ENCODE measurements around the gene RNU6-1. TPM values are rescaled to one million over a fixed set of nuclear protein-coding genes. Genes with fewer than 3 reads are reported as not detected.

RNU6-1 gene
- total and polyA plus RNA-seq, 2 donors (not counting 1 experiment from before 2014, with no cell fraction given): not detected

DNA sequence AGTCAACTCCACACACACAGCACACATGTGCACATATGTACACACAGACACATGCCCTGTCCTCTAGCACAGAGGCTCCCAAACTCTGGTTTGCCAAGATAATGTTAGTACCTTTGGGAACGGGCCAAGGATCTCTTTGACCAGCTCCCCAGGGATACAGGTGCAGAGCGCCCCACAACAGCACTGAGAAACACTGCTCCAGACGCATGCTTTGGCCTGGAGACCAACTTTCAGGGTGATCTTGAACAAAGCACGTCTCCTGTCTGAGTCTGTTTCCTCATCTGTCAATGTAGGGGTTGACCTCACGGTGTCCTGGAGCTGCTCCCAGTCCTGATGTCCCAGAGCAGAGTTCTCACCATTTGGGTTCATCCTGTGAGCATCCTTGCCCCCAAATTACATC lies 30.4 kb downstream of the RNU6-1 start:
- Histone ChIP-seq H3K79me2 (ENCODE audit: control insufficient read depth, insufficient read depth, low read length) (no peaks in the 10 kb centered on the region), H3K36me3 (ENCODE audit: control insufficient read depth, insufficient read depth, low read length) (no peaks in the 10 kb centered on the region), H2AFZ (ENCODE audit: low read length) (no peak overlapping the region), H4K20me1 (ENCODE audit: control insufficient read depth, extremely low read depth, insufficient read depth, low read length) (no peaks in the 10 kb centered on the region), H3K9me3 (ENCODE audit: control insufficient read depth, insufficient read depth, low read depth, low read length) (no peaks in the 10 kb centered on the region), H3K4me1 (ENCODE audit: control insufficient read depth, extremely low read depth, insufficient read depth, low read length) (no peaks in the 10 kb centered on the region), H3K4me3 (replicated peaks in 1 of 4; ENCODE audit: control extremely low read depth in 1 of 4, insufficient read depth in 1 of 4, low read depth in 3 of 4, low read length in 4 of 4) (no peak overlapping the region), H3K27ac (ENCODE audit: insufficient read depth, low read length) (no peak overlapping the region), H3K27me3 (ENCODE audit: control insufficient read depth, insufficient read depth, low read length) (peaks cover 6% of the 10 kb centered on the region), H3K9ac (ENCODE audit: insufficient read depth, low read length) (no peak overlapping the region), H3K4me2 (ENCODE audit: extremely low read depth, insufficient read depth, low read length) (no peak overlapping the region)
- no peak for DNase-seq (ENCODE audit: low read depth in 2 of 2)
- TF ChIP-seq, protein P1, sequence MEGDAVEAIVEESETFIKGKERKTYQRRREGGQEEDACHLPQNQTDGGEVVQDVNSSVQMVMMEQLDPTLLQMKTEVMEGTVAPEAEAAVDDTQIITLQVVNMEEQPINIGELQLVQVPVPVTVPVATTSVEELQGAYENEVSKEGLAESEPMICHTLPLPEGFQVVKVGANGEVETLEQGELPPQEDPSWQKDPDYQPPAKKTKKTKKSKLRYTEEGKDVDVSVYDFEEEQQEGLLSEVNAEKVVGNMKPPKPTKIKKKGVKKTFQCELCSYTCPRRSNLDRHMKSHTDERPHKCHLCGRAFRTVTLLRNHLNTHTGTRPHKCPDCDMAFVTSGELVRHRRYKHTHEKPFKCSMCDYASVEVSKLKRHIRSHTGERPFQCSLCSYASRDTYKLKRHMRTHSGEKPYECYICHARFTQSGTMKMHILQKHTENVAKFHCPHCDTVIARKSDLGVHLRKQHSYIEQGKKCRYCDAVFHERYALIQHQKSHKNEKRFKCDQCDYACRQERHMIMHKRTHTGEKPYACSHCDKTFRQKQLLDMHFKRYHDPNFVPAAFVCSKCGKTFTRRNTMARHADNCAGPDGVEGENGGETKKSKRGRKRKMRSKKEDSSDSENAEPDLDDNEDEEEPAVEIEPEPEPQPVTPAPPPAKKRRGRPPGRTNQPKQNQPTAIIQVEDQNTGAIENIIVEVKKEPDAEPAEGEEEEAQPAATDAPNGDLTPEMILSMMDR (conservative IDR thresholded peaks at IDR 0.05 in 1 of 2, IDR thresholded peaks at IDR 0.05 in 1 of 2; ENCODE audit: low read depth in 1 of 2, low read length in 2 of 2): no peak
- TF ChIP-seq EZH2 (IDR thresholded peaks at IDR 0.05; ENCODE audit: low read length, missing control alignments): no peak

DNA sequence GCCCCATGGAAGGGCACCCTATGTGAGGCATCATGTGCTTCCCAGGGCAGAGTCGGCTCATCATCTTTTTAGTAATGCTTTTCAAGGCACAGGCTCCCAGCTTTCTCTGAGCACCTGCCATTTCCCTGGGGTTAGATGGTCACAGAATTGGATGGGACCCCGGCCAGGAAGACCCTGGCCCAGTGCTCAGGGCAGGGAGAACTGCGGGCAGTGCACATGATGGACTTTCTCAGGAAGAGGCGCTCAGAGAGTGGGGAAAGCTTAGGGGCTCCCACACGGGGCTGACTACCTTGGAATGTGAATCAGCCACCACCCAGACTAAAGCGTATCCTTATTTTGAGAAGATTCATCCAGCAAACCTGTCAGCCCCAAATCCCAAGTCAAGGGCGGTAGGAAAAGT lies 31.0 kb downstream of the RNU6-1 start:
- Histone ChIP-seq H3K27ac (ENCODE audit: insufficient read depth, low read length) (no peak overlapping the region), H4K20me1 (ENCODE audit: control insufficient read depth, extremely low read depth, insufficient read depth, low read length) (no peaks in the 10 kb centered on the region), H3K79me2 (ENCODE audit: control insufficient read depth, insufficient read depth, low read length) (no peaks in the 10 kb centered on the region), H3K4me1 (ENCODE audit: control insufficient read depth, extremely low read depth, insufficient read depth, low read length) (no peaks in the 10 kb centered on the region), H3K4me2 (ENCODE audit: extremely low read depth, insufficient read depth, low read length) (no peak overlapping the region), H3K9ac (ENCODE audit: insufficient read depth, low read length) (no peak overlapping the region), H3K4me3 (replicated peaks in 1 of 4; ENCODE audit: control extremely low read depth in 1 of 4, insufficient read depth in 1 of 4, low read depth in 3 of 4, low read length in 4 of 4) (no peak overlapping the region), H2AFZ (ENCODE audit: low read length) (no peak overlapping the region), H3K9me3 (ENCODE audit: control insufficient read depth, insufficient read depth, low read depth, low read length) (no peaks in the 10 kb centered on the region), H3K36me3 (ENCODE audit: control insufficient read depth, insufficient read depth, low read length) (no peaks in the 10 kb centered on the region), H3K27me3 (ENCODE audit: control insufficient read depth, insufficient read depth, low read length) (peaks cover 6% of the 10 kb centered on the region)
- TF ChIP-seq, protein P1 (conservative IDR thresholded peaks at IDR 0.05 in 1 of 2, IDR thresholded peaks at IDR 0.05 in 1 of 2; ENCODE audit: low read depth in 1 of 2, low read length in 2 of 2): no peak
- no peak for TF ChIP-seq EZH2 (IDR thresholded peaks at IDR 0.05; ENCODE audit: low read length, missing control alignments)
- DNase-seq (ENCODE audit: low read depth in 2 of 2): no peak

- peaks cover under 1% of the 10 kb centered on the region for H3K27me3 ChIP-seq (ENCODE audit: control insufficient read depth, insufficient read depth, low read length)
- no peaks in the 10 kb centered on the region for H3K4me1 ChIP-seq (ENCODE audit: control insufficient read depth, extremely low read depth, insufficient read depth, low read length)
- H3K4me2 ChIP-seq (ENCODE audit: extremely low read depth, insufficient read depth, low read length): no peak overlapping the region
- no peak for DNase-seq (ENCODE audit: low read depth in 2 of 2)
- H3K36me3 ChIP-seq (ENCODE audit: control insufficient read depth, insufficient read depth, low read length): no peaks in the 10 kb centered on the region
- no peak overlapping the region for H3K27ac ChIP-seq (ENCODE audit: insufficient read depth, low read length)
- H3K9me3 ChIP-seq (ENCODE audit: control insufficient read depth, insufficient read depth, low read depth, low read length): no peaks in the 10 kb centered on the region
- TF ChIP-seq, protein P1 (conservative IDR thresholded peaks at IDR 0.05 in 1 of 2, IDR thresholded peaks at IDR 0.05 in 1 of 2; ENCODE audit: low read depth in 1 of 2, low read length in 2 of 2): no peak
- no peak for TF ChIP-seq EZH2 (IDR thresholded peaks at IDR 0.05; ENCODE audit: low read length, missing control alignments)
- H4K20me1 ChIP-seq (ENCODE audit: control insufficient read depth, extremely low read depth, insufficient read depth, low read length): no peaks in the 10 kb centered on the region
- H3K79me2 ChIP-seq (ENCODE audit: control insufficient read depth, insufficient read depth, low read length): no peaks in the 10 kb centered on the region
- H3K4me3 ChIP-seq (replicated peaks in 1 of 4; ENCODE audit: control extremely low read depth in 1 of 4, insufficient read depth in 1 of 4, low read depth in 3 of 4, low read length in 4 of 4): no peak overlapping the region
- no peak overlapping the region for H3K9ac ChIP-seq (ENCODE audit: insufficient read depth, low read length)
- no peak overlapping the region for H2AFZ ChIP-seq (ENCODE audit: low read length)
Observed at GRCh38 chr15:67807836-67808235, 32.0 kb downstream of the RNU6-1 start.

Measured in fibroblast of lung (primary cell).